HG02885 (cell line): ENCODE results near the gene RAPGEF3.

ENCODE experiments used
- ATAC-seq: cut with Tn5 transposase; IDR thresholded peaks from one replicate; pipeline ENCODE4 v1.9.1; 2021; ENCODE audit warnings: mild to moderate bottlenecking; ENCODE audit not compliant: unreplicated experiment, poor library complexity

RAPGEF3 gene

GRCh38 chr12:47777741-47778558 lies 19.3 kb upstream of the RAPGEF3 start:
- no peak for ATAC-seq

- ATAC-seq: no peak
Observed at GRCh38 chr12:47777151-47777550, 18.5 kb upstream of the RAPGEF3 start.

- ATAC-seq: no peak
Observed at GRCh38 chr12:47776471-47777143, 17.9 kb upstream of the RAPGEF3 start.

- ATAC-seq: no peak
Observed at GRCh38 chr12:47775100-47775911, 16.6 kb upstream of the RAPGEF3 start.

- no peak for ATAC-seq
Observed at GRCh38 chr12:47774663-47775062, 16.0 kb upstream of the RAPGEF3 start.

GRCh38 chr12:47773858-47774580 lies 15.3 kb upstream of the RAPGEF3 start:
- ATAC-seq: no peak

- peak; percentile 88 for ATAC-seq
Observed at GRCh38 chr12:47773062-47773857, 14.6 kb upstream of the RAPGEF3 start, which contains the start of gene SLC48A1. Gene SLC48A1 (plus strand): TSS chr12:47773238. CDS start chr12:47773305, 67 bp downstream.

GRCh38 chr12:47772738-47773061 lies 14.0 kb upstream of the RAPGEF3 start:
- ATAC-seq: no peak

- ATAC-seq: no peak
Observed at GRCh38 chr12:47772094-47772660, 13.5 kb upstream of the RAPGEF3 start.

- no peak for ATAC-seq
Observed at GRCh38 chr12:47771304-47771703, 12.6 kb upstream of the RAPGEF3 start.

GRCh38 chr12:47770086-47770726 lies 11.5 kb upstream of the RAPGEF3 start:
- no peak for ATAC-seq

GRCh38 chr12:47769234-47770085 lies 10.8 kb upstream of the RAPGEF3 start:
- no peak for ATAC-seq

GRCh38 chr12:47768323-47768811 lies 9.7 kb upstream of the RAPGEF3 start:
- ATAC-seq: no peak

- ATAC-seq: peak; percentile 69
Observed at GRCh38 chr12:47767216-47767724, 8.6 kb upstream of the RAPGEF3 start.

- ATAC-seq: no peak
Observed at GRCh38 chr12:47766502-47767215, 8.0 kb upstream of the RAPGEF3 start.

GRCh38 chr12:47763481-47764346 lies 5.0 kb upstream of the RAPGEF3 start:
- no peak for ATAC-seq
